Activated T-helper 2 cell treated with anti-CD3 and anti-CD28 coated beads, Interferon-gamma antibody, Interleukin-2, Interleukin-4, amounts not matched to agents 10 μg/mL and 5 μg/mL and 100 μg/mL, durations not matched to agents 14 hours and 24 hours and 36 hours (primary cell): ENCODE results near the gene TSPAN3. TPM values are rescaled to one million over a fixed set of nuclear protein-coding genes. Genes with fewer than 3 reads are reported as not detected.
A peak's percentile ranks its signal among the peaks of the same experiment; 100 is the strongest.

Source experiments
- DNase-seq: peaks from one replicate; pipeline ENCODE4 v3.0.0; 2021; ENCODE audit warnings: low spot score
- H3K27ac Mint-ChIP-seq: one replicate; pipeline ENCODE4 v1.8.0; 2021; ENCODE audit warnings: mixed read lengths
- H3K27me3 Mint-ChIP-seq: one replicate; pipeline ENCODE4 v1.8.0; 2021; ENCODE audit warnings: low read depth, mixed read lengths
- H3K36me3 Mint-ChIP-seq: one replicate; pipeline ENCODE4 v1.8.0; 2021; ENCODE audit warnings: low read depth, mixed read lengths
- H3K4me1 Mint-ChIP-seq: one replicate; pipeline ENCODE4 v1.8.0; 2021; ENCODE audit warnings: low read depth, mixed read lengths
- H3K4me3 Mint-ChIP-seq: one replicate; pipeline ENCODE4 v1.8.0; 2021; ENCODE audit warnings: low read depth, mild to moderate bottlenecking, moderate library complexity, mixed read lengths
- H3K9me3 Mint-ChIP-seq: one replicate; pipeline ENCODE4 v1.8.0; 2021; ENCODE audit warnings: mixed read lengths
- intact Hi-C: fragments of 100-400 bp; cut with micrococcal nuclease; formaldehyde crosslinking; loops from one replicate; pipeline ENCODE4 v1.15.1; 2023
- total RNA-seq: library from RNA; stranded (reverse); gene quantifications from 2 replicates; pipeline ENCODE4 v1.2.3, GENCODE V29; 2022

Gene TSPAN3
- total RNA-seq, 1 donor from 2014 or later = 40.1 TPM

DNA sequence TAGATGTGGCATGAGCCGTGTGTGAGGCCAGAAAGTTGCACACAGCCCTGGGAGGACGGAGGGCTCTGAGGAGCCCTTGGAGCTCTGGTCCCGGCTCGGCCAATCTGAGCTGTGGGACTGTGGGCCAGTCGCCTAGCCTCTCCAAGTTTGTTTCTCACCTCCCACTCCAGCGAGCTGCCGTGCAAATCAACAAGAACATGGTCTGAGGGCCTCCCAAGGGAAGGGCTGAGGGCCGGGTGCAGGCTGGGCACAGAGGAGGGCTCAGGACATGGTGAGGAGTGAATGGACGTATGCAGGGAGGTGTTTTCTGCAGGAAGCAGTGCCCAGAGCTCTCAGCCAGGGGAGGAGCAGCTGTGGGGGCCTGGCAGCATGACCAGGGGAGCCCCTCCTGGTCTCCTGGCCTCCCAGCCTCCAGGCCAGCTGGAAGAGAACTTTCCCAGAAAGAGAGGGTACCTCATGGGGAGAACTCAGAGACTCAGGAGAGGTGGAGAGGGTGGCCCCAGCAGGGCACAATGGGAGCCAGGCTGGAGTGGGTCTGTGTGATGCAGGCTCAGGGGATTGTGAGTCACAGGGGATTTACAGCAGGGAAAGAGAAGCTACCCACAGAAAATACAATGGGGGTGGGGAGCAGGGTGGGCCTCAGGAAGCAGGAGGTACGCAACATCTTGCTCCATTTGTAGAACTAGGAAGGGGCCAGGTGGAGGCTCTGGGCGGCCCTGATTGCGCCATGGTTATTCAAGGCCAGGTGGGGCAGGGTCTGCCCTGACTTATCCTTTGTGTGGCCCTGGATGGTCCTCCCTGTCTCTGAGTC lies 51.2 kb downstream of the TSPAN3 start:
- Mint-ChIP-seq H3K27me3 (no peaks in the 10 kb centered on the region), H3K27ac (peak overlapping the region; percentile 100), H3K9me3 (no peaks in the 10 kb centered on the region), H3K36me3 (peaks cover 75% of the 10 kb centered on the region), H3K4me1 (peaks cover 75% of the 10 kb centered on the region), H3K4me3 (peak overlapping the region; percentile 47)
- intact Hi-C loops = loop anchor here (2.0 to 10.0 kb wide), 2 partner anchors 17 to 115 kb away; partner anchors contain the start of gene SCAPER
- DNase-seq = no peak

DNA sequence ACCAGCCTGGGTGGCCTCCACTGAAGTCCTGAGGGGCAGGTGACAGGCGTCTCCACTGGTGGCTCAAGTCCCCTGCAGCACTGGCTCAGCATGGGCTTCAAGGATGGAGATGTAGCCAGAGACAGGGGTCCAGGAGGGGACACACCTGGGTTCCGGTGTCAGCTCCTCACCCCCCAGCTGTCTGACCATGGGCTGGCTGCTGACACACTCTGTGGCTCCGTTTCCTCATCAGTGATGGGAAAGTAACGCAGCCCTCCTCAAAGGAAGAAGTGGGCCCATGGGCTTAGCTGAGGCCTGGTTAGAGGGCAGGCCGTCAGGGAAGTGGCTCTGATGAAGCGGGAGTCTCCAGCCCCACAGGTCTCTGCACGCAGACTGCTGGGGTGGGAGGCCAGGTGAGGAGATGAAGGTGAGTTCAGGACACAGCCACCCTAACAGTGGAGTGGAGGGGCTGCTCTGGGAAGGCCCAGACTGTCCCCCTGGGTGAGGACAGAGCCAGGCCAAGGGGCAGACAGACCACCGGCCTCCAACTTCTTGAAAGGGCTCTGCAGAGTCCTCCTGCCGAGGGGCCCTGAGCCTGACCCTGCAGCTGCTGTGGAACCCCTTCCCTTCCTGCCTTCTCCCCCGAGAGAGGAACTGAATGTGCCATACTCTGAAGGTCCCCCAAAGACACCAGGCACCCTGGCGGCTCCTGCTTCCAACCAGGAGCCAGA lies 52.0 kb downstream of the TSPAN3 start:
- H3K4me1 Mint-ChIP-seq = peaks cover 79% of the 10 kb centered on the region
- peaks cover 73% of the 10 kb centered on the region for H3K36me3 Mint-ChIP-seq
- intact Hi-C loops = no loop called here
- H3K27me3 Mint-ChIP-seq = no peaks in the 10 kb centered on the region
- peak overlapping the region; percentile 100 for H3K27ac Mint-ChIP-seq
- H3K4me3 Mint-ChIP-seq = no peak overlapping the region
- H3K9me3 Mint-ChIP-seq = no peaks in the 10 kb centered on the region
- no peak for DNase-seq

DNA sequence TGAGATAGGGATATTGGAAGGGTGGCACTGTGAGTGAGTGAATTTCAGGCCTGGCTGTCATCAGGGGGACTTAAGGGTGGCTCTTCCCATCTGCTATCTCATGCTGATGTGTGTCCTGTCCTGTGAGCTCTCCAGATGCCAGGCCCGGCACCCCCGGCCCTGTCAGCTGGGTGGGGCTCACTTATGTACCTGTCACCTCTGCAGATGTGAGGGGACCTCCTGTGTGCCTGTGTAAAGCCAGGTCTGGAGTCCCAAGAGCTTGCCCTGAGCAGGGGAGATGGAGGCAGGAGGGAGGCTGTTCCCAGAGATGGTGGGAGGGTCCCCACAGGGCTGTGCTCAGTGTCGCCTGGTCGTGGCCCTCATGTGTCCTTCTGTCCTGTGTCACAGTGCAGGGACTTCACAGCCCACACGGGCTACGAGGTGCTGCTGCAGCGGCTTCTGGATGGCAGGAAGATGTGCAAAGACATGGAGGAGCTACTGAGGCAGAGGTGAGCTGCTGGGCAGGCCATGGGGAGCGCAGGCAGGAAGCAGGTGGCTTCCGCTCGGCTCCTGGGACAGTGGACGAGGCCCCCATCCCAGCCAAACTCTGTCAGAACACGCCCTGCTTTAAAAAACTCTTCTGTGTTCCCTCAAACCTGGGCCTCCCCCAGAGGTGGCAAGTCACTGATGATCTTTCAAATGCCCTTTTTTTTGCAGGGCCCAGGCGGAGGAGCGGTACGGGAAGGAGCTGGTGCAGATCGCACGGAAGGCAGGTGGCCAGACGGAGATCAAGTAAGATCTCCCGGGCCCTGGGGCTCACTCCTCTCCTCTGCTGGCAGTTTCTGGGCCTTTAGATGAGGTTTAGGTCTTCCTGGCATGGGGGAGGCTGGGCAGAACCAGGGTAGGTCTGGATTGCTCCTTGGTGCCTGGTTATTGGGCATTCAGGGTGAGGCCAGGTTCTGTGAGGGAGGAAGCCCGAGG lies 52.9 kb downstream of the TSPAN3 start:
- Mint-ChIP-seq H3K27ac (peak overlapping the region; percentile 100), H3K27me3 (no peaks in the 10 kb centered on the region), H3K4me3 (no peak overlapping the region), H3K9me3 (no peaks in the 10 kb centered on the region), H3K36me3 (peaks cover 69% of the 10 kb centered on the region), H3K4me1 (peaks cover 79% of the 10 kb centered on the region)
- DNase-seq = no peak
- intact Hi-C loops = no loop called here

DNA sequence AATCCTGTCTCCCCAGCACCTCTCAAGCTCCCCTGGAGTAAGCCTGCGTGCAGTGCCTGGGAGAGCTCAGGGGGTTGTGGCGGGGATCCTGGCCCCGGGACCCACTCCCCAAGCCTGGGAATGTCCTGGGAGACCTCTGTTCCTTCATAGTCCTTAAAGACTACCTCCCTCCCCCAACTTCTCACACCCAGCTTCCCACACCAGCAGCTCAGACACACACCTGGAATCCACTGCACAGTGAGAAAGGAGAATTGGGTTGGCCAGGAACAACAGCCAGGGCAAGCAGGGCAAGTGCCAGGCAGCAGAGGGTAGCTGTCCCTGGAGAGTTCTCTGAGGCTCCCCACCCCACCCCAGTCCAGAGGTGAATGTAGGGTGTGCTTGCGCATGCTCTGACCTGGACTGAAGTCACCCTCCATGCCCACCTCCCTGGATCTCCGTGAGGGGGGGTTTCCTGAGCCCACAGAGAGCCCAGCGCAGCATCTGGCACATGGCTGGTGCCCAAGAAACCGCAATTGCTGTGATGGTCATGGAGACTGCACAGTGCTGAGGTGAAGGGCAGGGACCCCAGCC lies 53.7 kb downstream of the TSPAN3 start:
- Mint-ChIP-seq H3K27me3 (no peaks in the 10 kb centered on the region), H3K27ac (peak overlapping the region; percentile 100), H3K9me3 (no peaks in the 10 kb centered on the region), H3K4me1 (peaks cover 80% of the 10 kb centered on the region), H3K4me3 (no peak overlapping the region), H3K36me3 (peaks cover 69% of the 10 kb centered on the region)
- intact Hi-C loops = no loop called here
- no peak for DNase-seq

DNA sequence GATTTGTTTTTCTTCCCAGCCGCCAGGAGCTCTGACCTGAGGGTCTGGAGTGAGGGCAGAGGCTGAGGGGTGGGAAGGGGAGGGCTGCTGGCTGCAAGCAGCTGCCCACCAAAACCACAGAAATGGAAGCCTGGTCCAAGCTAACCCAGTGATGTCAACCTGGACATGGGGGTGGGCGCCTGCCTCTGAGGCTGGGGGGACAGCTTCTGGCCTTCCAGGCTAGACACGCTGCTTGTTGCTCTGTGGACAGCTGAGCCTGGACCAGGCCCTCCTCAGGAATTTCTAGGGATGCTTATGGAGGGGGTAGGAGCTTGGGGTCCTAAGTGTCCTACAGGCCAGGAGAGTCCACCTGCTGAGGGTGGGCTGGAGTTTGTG lies 54.6 kb downstream of the TSPAN3 start:
- Mint-ChIP-seq H3K27me3 (no peaks in the 10 kb centered on the region), H3K4me3 (no peak overlapping the region), H3K4me1 (peaks cover 77% of the 10 kb centered on the region), H3K9me3 (no peaks in the 10 kb centered on the region), H3K27ac (peak overlapping the region; percentile 63), H3K36me3 (peaks cover 69% of the 10 kb centered on the region)
- no peak for DNase-seq
- intact Hi-C loops = no loop called here

DNA sequence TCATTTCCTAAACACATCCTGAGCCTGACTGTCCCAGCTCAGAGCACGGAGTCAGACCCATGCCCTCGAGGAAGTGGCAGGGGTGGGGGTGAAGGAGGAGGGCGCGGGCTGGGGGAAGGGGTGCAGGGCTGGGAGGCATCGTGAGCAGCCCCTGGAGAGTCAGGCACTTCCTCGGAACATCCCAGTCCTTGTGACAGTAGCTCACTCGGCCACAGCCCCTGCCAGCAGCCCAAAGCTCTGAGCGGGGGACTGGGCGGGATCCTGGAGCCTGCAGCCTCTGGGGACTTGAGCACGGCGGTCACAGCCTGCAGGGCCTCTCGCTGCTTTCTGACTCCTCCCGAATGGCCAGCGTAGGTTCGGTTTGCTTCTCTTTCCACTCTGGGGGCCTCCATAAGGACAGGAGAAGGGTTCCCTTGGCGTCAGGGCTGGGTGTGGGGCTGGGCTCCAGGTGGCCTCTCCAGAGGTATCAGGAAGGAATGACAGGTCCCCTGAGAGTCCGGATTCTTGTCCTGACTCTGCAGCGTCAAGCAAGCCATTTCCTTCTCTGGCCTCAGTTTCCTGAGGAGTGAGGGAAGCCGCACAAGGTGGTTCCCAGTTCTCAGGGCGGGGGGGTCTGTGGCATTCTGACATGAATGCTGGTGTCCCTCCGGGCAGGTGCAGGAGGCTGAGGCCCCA lies 55.1 kb downstream of the TSPAN3 start:
- no peaks in the 10 kb centered on the region for H3K27me3 Mint-ChIP-seq
- peak overlapping the region; percentile 13 for H3K4me3 Mint-ChIP-seq
- peak overlapping the region; percentile 84 for H3K27ac Mint-ChIP-seq
- no peaks in the 10 kb centered on the region for H3K9me3 Mint-ChIP-seq
- intact Hi-C loops = no loop called here
- H3K4me1 Mint-ChIP-seq = peaks cover 77% of the 10 kb centered on the region
- peaks cover 67% of the 10 kb centered on the region for H3K36me3 Mint-ChIP-seq
- DNase-seq = no peak

DNA sequence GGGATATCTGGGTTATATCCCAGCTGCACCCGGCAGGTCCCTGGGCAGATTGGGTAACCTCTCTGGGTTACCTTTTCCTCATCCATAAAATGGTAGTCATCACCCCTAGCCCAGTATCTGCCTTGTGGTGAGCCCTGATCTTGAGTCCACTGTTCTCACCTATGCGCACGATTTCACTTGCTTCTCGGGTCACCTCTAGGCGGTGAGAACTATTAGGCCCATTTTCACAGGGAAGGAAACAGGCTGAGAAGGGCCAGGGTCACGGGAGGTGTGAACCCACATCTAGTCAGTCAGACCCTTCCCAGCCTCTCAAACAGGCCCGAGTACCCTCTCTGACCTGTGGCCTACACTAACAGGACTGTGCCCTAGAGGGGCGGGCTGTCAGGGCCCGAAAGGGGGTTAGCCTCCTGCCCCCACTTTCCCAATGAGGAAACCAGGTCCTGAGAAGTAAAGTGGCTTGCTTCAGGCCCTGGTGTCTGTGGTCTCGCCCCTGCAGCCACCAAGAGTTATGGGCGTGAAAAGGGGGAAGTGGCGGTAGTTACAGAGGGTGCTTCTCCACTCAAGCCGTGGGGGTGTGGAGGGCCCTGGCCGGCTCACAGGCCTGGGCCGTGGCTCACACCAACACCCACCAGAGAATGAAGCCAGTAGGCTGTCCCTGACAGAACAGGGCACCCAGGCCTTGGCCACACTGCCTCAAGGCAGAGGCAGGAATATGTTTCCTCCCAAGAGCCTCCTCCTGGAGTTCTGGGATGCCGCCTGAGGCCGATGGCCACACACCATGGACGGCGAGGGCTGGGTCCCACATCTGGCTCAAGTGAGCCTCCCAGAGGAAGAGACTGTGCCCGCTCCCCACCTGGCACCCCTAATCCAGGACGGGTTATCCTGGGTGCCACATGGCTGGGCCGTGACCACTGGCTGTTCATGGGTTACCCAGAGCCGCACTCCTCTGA lies 56.5 kb downstream of the TSPAN3 start:
- Mint-ChIP-seq H3K27ac (peak overlapping the region; percentile 84), H3K27me3 (no peaks in the 10 kb centered on the region), H3K4me3 (peak overlapping the region; percentile 39), H3K9me3 (no peaks in the 10 kb centered on the region), H3K4me1 (peaks cover 73% of the 10 kb centered on the region), H3K36me3 (peaks cover 63% of the 10 kb centered on the region)
- DNase-seq = no peak
- intact Hi-C loops = loop anchor here (1.0 kb wide), 2 partner anchors 8 to 26 kb away; no protein-coding TSS in a partner anchor

DNA sequence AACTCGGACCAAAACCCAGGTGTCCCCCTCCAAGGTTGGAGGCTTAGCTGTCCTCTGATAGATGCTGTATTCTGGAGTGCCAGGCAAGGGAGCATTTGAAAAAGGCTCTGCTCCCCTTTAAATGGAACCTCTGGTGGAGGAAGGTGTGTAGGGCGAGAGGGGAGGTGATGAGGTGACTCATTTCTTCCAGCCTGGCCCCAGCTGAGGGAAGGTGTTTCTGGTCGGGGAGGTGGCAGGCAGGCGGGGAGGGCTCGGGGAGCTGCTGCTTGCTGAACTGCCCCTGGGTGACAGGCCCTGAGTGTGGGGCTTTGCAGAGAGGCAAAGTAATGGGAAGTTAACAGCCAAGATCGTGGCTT lies 57.2 kb downstream of the TSPAN3 start:
- peak overlapping the region; percentile 84 for H3K27ac Mint-ChIP-seq
- peaks cover 70% of the 10 kb centered on the region for H3K4me1 Mint-ChIP-seq
- H3K9me3 Mint-ChIP-seq = no peaks in the 10 kb centered on the region
- no peaks in the 10 kb centered on the region for H3K27me3 Mint-ChIP-seq
- DNase-seq = peak; percentile 80
- intact Hi-C loops = loop anchor here (1.0 kb wide), 3 partner anchors 9 to 25 kb away; no protein-coding TSS in a partner anchor
- H3K4me3 Mint-ChIP-seq = peak overlapping the region; percentile 39
- peaks cover 59% of the 10 kb centered on the region for H3K36me3 Mint-ChIP-seq

DNA sequence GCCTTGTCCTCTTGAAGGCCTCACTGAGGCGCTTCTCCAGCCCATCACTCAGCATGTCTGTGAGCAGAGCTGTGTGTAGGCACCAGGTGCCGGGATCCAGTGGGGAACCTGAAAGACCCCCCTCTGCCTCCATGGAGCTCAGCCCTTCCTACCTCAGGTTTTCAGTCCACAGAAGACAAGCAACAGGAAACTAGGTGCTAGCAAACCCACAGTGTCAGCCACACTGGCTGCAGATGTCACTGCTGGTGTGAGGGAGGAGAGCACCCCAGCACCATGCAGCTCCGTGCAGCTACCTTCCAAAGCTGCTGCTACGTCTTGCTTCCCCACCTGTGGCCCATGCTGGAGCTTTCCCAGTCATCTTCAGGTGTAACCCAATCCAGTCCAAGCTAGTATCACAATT lies 58.0 kb downstream of the TSPAN3 start:
- no peaks in the 10 kb centered on the region for H3K27me3 Mint-ChIP-seq
- peak overlapping the region; percentile 84 for H3K27ac Mint-ChIP-seq
- peaks cover 55% of the 10 kb centered on the region for H3K36me3 Mint-ChIP-seq
- intact Hi-C loops = loop anchor here (1.0 kb wide), 1 partner anchor 10 kb away; no protein-coding TSS in a partner anchor
- no peaks in the 10 kb centered on the region for H3K9me3 Mint-ChIP-seq
- peaks cover 62% of the 10 kb centered on the region for H3K4me1 Mint-ChIP-seq
- H3K4me3 Mint-ChIP-seq = peak overlapping the region; percentile 63
- DNase-seq = peak; percentile 48

DNA sequence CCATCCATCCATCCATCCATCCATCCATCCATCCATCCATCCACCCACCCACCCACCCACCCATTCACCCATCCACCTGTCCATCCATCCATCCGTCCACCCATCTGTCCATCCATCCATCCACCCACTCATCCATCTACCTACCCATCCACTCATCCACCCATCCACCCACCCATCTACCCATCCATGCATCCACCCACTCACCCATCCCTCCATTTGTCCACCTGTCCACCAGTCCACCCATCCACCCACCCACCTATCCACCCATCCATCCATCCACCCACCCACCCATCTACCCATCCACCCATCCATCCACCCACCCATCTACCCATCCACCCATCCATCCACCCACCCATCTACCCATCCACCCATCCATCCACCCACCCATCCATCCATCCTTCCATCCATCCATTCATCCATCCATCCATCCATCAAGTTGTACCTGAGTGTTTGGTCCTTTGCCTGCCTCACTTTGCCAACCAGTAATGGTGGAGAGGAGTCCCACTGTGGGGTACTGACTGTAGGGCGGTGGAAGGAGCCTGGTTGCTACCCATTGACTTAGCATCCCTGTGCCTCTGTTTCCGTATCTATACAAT lies 58.7 kb downstream of the TSPAN3 start:
- Mint-ChIP-seq H3K9me3 (no peaks in the 10 kb centered on the region), H3K4me1 (peaks cover 61% of the 10 kb centered on the region), H3K27me3 (no peaks in the 10 kb centered on the region), H3K27ac (peak overlapping the region; percentile 84), H3K36me3 (peaks cover 53% of the 10 kb centered on the region), H3K4me3 (no peak overlapping the region)
- no peak for DNase-seq
- intact Hi-C loops = no loop called here

DNA sequence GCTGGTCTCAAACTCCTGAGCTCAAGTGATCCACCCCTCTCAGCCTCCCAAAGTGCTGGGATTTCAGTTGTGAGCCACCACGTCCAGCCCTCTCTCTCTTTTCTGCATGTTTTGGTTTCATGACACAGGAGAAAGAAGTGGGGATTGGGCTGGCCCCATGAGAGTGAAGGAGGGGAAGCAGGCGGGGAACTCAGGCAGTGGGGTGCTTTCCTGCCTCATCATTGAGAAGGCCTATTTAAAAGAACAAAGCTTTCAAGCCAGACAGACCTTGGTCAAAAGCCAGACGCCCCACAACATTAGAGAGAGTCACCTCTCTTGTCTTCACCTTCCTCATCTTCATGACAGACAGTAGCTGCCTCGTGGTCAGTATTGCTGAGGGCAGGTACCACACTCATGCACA lies 60.1 kb downstream of the TSPAN3 start:
- no peaks in the 10 kb centered on the region for H3K27me3 Mint-ChIP-seq
- no peak for DNase-seq
- intact Hi-C loops = no loop called here
- peak overlapping the region; percentile 74 for H3K27ac Mint-ChIP-seq
- no peaks in the 10 kb centered on the region for H3K9me3 Mint-ChIP-seq
- H3K4me3 Mint-ChIP-seq = no peak overlapping the region
- H3K36me3 Mint-ChIP-seq = peaks cover 66% of the 10 kb centered on the region
- peaks cover 65% of the 10 kb centered on the region for H3K4me1 Mint-ChIP-seq
